Panc1 (cell line): ENCODE measurements around the gene ATP1B3.
A peak's percentile ranks its signal among the peaks of the same experiment; 100 is the strongest.

Experiments
- CTCF ChIP-seq: fragments of 450-650 bp; IDR thresholded peaks from 2 replicates; pipeline ENCODE4 v1.5.1; 2017; ENCODE audit warnings: mild to moderate bottlenecking
- POLR2AphosphoS5 ChIP-seq: IDR thresholded peaks from 2 replicates; pipeline ENCODE4 v1.6.1; 2012; ENCODE audit warnings: mild to moderate bottlenecking, low read depth, low read length, moderate library complexity
- REST ChIP-seq, 2 experiments: IDR thresholded peaks; 2 replicates each; pipeline ENCODE4 v1.6.1; 2011 to 2012; ENCODE audit warnings: low read depth in 2 of 2, control low read depth in 1 of 2, low read length in 1 of 2, mild to moderate bottlenecking in 1 of 2, moderate library complexity in 1 of 2; ENCODE audit not compliant: insufficient read depth in 1 of 2
- SIN3A ChIP-seq: IDR thresholded peaks from 2 replicates; pipeline ENCODE4 v1.6.1; 2012; ENCODE audit warnings: low read depth, mild to moderate bottlenecking, low read length, moderate library complexity, borderline replicate concordance; ENCODE audit not compliant: insufficient read depth
- TCF7L2 ChIP-seq: IDR thresholded peaks from 2 replicates; pipeline ENCODE4 v1.6.1; 2011; ENCODE audit warnings: mild to moderate bottlenecking, low read depth, low read length, inconsistent platforms

GRCh38 chr3:141876381-141876890, at the start of gene ATP1B3:
- TF ChIP-seq CTCF (no peak), POLR2AphosphoS5 (peak; percentile 84), SIN3A (no peak; the same call in 1 of the 2 replicates), TCF7L2 (no peak), REST (IDR thresholded peaks at IDR 0.05; ENCODE audit: insufficient read depth in 1 of 2, low read depth in 2 of 2, low read length in 1 of 2) (no peak; a peak in 1 of 4 replicates)
